Neuronal stem cell (in vitro differentiated cells): ENCODE data around the gene CACNG1.

Source experiments
- DNase-seq: peaks from one replicate; pipeline ENCODE4 v3.0.0-alpha.2; 2013; ENCODE audit warnings: low spot score
- H2AFZ ChIP-seq: one replicate; pipeline ENCODE4 v1.6.1; 2013; ENCODE audit warnings: mild to moderate bottlenecking, low read length, inconsistent platforms
- H2AK5ac ChIP-seq: 2 replicates; pipeline ENCODE4 v1.6.1; 2013; ENCODE audit warnings: low read depth, mild to moderate bottlenecking, inconsistent platforms, low read length, moderate library complexity, mixed read lengths
- H2BK120ac ChIP-seq: 2 replicates; pipeline ENCODE4 v1.6.1; 2013; ENCODE audit warnings: low read depth, mild to moderate bottlenecking, inconsistent platforms, low read length, moderate library complexity, mixed read lengths
- H2BK12ac ChIP-seq: one replicate; pipeline ENCODE4 v1.6.1; 2013; ENCODE audit warnings: low read length, inconsistent platforms
- H2BK15ac ChIP-seq: 2 replicates; pipeline ENCODE4 v1.6.1; 2013; ENCODE audit warnings: mild to moderate bottlenecking, low read length, inconsistent platforms, mixed read lengths
- H2BK5ac ChIP-seq: one replicate; pipeline ENCODE4 v1.6.1; 2013; ENCODE audit warnings: inconsistent platforms, mild to moderate bottlenecking, low read length, moderate library complexity
- H3K14ac ChIP-seq: one replicate; pipeline ENCODE4 v1.6.1; 2013; ENCODE audit warnings: low read length, inconsistent platforms
- H3K18ac ChIP-seq: 2 replicates; pipeline ENCODE4 v1.6.1; 2013; ENCODE audit warnings: low read length, inconsistent platforms
- H3K23ac ChIP-seq: 2 replicates; pipeline ENCODE4 v1.6.1; 2013; ENCODE audit warnings: low read depth, mild to moderate bottlenecking, mixed read lengths, low read length, inconsistent platforms; ENCODE audit not compliant: poor library complexity
- H3K27ac ChIP-seq: replicated peaks from 3 replicates; pipeline ENCODE4 v1.5.1; 2013; ENCODE audit warnings: low read length, inconsistent platforms
- H3K27me3 ChIP-seq, 3 experiments: 2 replicates each; pipeline ENCODE4 v1.6.1; 2013; ENCODE audit warnings: low read length in 3 of 3, mild to moderate bottlenecking in 2 of 3, inconsistent platforms in 1 of 3, low read depth in 1 of 3, mixed read lengths in 1 of 3, moderate library complexity in 1 of 3; ENCODE audit not compliant: control insufficient read depth in 3 of 3, insufficient read depth in 3 of 3
- H3K36me3 ChIP-seq, 2 donors: replicated peaks in 1 of 2; 2 replicates each; pipeline ENCODE4 v1.6.1; 2013; ENCODE audit warnings: low read length in 2 of 2; ENCODE audit not compliant: control insufficient read depth in 2 of 2, insufficient read depth in 2 of 2
- H3K4ac ChIP-seq: 2 replicates; pipeline ENCODE4 v1.6.1; 2013; ENCODE audit warnings: inconsistent platforms, mild to moderate bottlenecking, low read length, moderate library complexity
- H3K4me1 ChIP-seq, 2 donors: 1 replicate in 1 of 2; 2 replicates in 1 of 2; pipeline ENCODE4 v1.6.1; 2013; ENCODE audit warnings: low read length in 2 of 2, low read depth in 1 of 2; ENCODE audit not compliant: control insufficient read depth in 2 of 2, insufficient read depth in 1 of 2
- H3K4me2 ChIP-seq: one replicate; pipeline ENCODE4 v1.6.1; 2013; ENCODE audit warnings: mild to moderate bottlenecking, low read length, inconsistent platforms; ENCODE audit not compliant: insufficient read depth, poor library complexity, severe bottlenecking
- H3K4me3 ChIP-seq, 2 donors: 2 replicates each; pipeline ENCODE4 v1.5.1; 2013; ENCODE audit warnings: low read length in 2 of 2, mild to moderate bottlenecking in 2 of 2, inconsistent platforms in 1 of 2, moderate library complexity in 1 of 2
- H3K79me1 ChIP-seq: one replicate; pipeline ENCODE4 v1.6.1; 2013; ENCODE audit warnings: low read depth, mild to moderate bottlenecking, inconsistent platforms, low read length, moderate library complexity
- H3K9ac ChIP-seq: one replicate; pipeline ENCODE4 v1.6.1; 2013; ENCODE audit warnings: mild to moderate bottlenecking, low read depth, low read length, inconsistent platforms; ENCODE audit not compliant: poor library complexity
- H3K9me3 ChIP-seq, 2 donors: replicated peaks in 1 of 2; 2 replicates each; pipeline versions ENCODE3 to v1.6.1; 2013; ENCODE audit warnings: low read length in 2 of 2, mild to moderate bottlenecking in 2 of 2, inconsistent platforms in 1 of 2, low read depth in 1 of 2, mixed read lengths in 1 of 2, moderate library complexity in 1 of 2; ENCODE audit not compliant: control insufficient read depth in 2 of 2, insufficient read depth in 1 of 2
- H4K8ac ChIP-seq: one replicate; pipeline ENCODE4 v1.6.1; 2013; ENCODE audit warnings: low read depth, mild to moderate bottlenecking, inconsistent platforms, low read length, moderate library complexity
- H4K91ac ChIP-seq: one replicate; pipeline ENCODE4 v1.6.1; 2013; ENCODE audit warnings: low read length, low read depth, mild to moderate bottlenecking, inconsistent platforms; ENCODE audit not compliant: poor library complexity
- WGBS, 2 donors: extraction: QIAGEN DNeasy Blood & Tissue Kit; methylation state at CpG; one replicate each; pipeline ENCODE4 v1.1.7; 2013; ENCODE audit warnings: missing lambda C conversion rate in 2 of 2, mixed read lengths in 1 of 2; ENCODE audit not compliant: insufficient read length in 2 of 2, insufficient replicate concordance in 1 of 2; ENCODE audit errors: extremely low coverage in 2 of 2; 5-methylcytosine and 5-hydroxymethylcytosine counted together

Gene CACNG1

DNA sequence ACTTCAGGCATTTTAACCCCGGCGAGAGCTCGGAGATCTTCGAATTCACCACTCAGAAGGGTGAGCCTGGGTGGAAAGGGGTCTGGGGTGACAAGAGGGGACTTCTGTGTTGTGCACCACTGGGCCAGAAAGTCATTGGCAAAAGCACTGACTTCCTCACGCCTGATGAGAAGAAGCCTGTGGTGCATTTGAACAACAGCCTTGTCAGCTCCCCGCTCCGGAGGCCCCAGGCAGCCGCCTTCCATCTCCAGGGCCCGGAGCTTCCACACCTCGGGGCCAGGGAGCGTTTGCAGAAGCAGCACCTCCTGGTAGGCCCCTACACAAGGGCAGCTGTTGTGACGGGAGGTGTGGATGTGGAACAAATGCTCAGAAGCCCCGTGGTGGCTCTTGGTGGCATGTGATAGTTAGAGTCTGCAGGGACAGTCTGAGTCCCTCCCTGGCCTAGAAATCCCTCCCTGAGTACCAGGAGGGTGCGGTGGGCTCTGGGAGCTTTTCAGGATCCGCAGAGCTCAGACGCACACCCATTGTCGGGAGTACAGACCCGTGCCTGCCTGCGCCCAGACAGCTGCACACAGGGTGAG is 9.7 kb downstream of the CACNG1 start:
- Histone ChIP-seq H2BK15ac (no peak overlapping the region), H2AFZ (no peak overlapping the region), H3K14ac (no peak overlapping the region), H3K23ac (peak overlapping the region; percentile 45), H2BK12ac (no peak overlapping the region), H3K79me1 (peaks cover 3% of the 10 kb centered on the region), H2AK5ac (peak overlapping the region; percentile 3), H3K4me1 (peaks cover 0 to 3% of the 10 kb centered on the region in 2 donors), H4K91ac (no peak overlapping the region), H3K27me3 (peaks cover 0 to 2% (median 0%) of the 10 kb centered on the region in 3 experiments), H3K4me2 (no peak overlapping the region), H3K27ac (no peak overlapping the region), H4K8ac (no peak overlapping the region), H3K4me3 (no peak overlapping the region), H3K36me3 (no peaks in the 10 kb centered on the region), H3K9me3 (peaks cover 5 to 9% of the 10 kb centered on the region in 2 donors), H3K9ac (no peak overlapping the region), H2BK120ac (no peak overlapping the region), H3K18ac (peak overlapping the region; percentile 2), H3K4ac (no peak overlapping the region), H2BK5ac (no peak overlapping the region)
- no peak for DNase-seq
- no CpG with 5 or more reads among the region's 19 CpGs for WGBS, 2 donors

DNA sequence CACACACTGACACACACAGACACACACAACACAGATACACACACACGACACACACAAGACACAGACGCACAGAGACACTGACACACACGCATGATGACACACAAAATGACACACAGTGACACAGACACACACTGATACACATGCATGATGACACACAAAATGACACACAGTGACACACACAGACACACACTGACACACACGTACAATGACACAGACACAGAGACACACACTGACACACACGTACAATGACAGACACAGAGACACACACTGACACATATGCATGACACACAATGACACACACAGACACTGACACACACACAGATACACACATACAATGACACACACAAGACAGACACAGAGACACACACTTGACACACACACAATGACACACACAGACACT is 10.3 kb downstream of the CACNG1 start:
- no peak overlapping the region for H2BK12ac ChIP-seq
- H3K9ac ChIP-seq, result peak overlapping the region; percentile 38
- H3K18ac ChIP-seq, result no peak overlapping the region
- no peak overlapping the region for H3K27ac ChIP-seq
- no peak overlapping the region for H2AFZ ChIP-seq
- H2AK5ac ChIP-seq, result no peak overlapping the region
- H3K4me1 ChIP-seq, result peaks cover 0 to 3% of the 10 kb centered on the region in 2 donors
- no peak overlapping the region for H2BK5ac ChIP-seq
- no peak overlapping the region for H2BK120ac ChIP-seq
- no peak overlapping the region for H3K4ac ChIP-seq
- no peak overlapping the region for H4K91ac ChIP-seq
- H4K8ac ChIP-seq, result no peak overlapping the region
- no CpG with 5 or more reads among the region's 5 CpGs for WGBS, 2 donors
- peaks cover 3% of the 10 kb centered on the region for H3K79me1 ChIP-seq
- peaks cover under 1 to 7% of the 10 kb centered on the region in 2 donors for H3K9me3 ChIP-seq
- H3K4me2 ChIP-seq, result no peak overlapping the region
- H3K27me3 ChIP-seq, result peaks cover 0 to 2% (median 0%) of the 10 kb centered on the region in 3 experiments
- no peak for DNase-seq
- peak overlapping the region; percentile 48 for H3K14ac ChIP-seq
- H3K4me3 ChIP-seq, result peak overlapping the region in 1 of 2 donors; percentile 50
- H2BK15ac ChIP-seq, result no peak overlapping the region
- H3K36me3 ChIP-seq, result no peaks in the 10 kb centered on the region
- peak overlapping the region; percentile 45 for H3K23ac ChIP-seq

DNA sequence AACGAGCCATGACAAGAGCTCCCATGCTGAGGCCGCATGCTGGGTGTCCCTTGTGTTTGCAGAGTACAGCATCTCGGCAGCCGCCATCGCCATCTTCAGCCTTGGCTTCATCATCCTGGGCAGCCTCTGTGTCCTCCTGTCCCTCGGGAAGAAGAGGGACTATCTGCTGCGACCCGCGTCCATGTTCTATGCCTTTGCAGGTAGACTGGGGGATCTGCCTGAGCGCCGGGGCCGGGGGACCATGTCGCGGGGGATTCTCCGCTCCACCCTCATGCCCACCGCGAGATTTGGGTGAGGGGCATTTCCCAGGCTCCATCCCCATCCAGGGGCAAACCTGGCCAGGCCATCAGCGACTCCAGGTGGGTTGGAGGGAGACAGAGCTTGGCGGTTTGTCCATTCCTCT is 10.7 kb downstream of the CACNG1 start:
- Histone ChIP-seq H2AK5ac (no peak overlapping the region), H4K91ac (no peak overlapping the region), H3K36me3 (no peaks in the 10 kb centered on the region), H3K23ac (peak overlapping the region; percentile 45), H3K79me1 (peaks cover 3% of the 10 kb centered on the region), H3K4me3 (peak overlapping the region in 1 of 2 donors; percentile 50), H3K18ac (no peak overlapping the region), H2BK15ac (no peak overlapping the region), H3K9ac (peak overlapping the region; percentile 38), H3K4me2 (no peak overlapping the region), H3K4me1 (peaks cover 0 to 3% of the 10 kb centered on the region in 2 donors), H3K14ac (peak overlapping the region; percentile 48), H3K4ac (no peak overlapping the region), H2BK5ac (no peak overlapping the region), H3K27me3 (peaks cover 0 to 2% (median 0%) of the 10 kb centered on the region in 3 experiments), H2AFZ (no peak overlapping the region), H3K27ac (no peak overlapping the region), H3K9me3 (peaks cover 0 to 7% of the 10 kb centered on the region in 2 donors), H2BK12ac (no peak overlapping the region), H4K8ac (no peak overlapping the region), H2BK120ac (no peak overlapping the region)
- WGBS, 2 donors, result no CpG with 5 or more reads among the region's 19 CpGs
- no peak for DNase-seq

DNA sequence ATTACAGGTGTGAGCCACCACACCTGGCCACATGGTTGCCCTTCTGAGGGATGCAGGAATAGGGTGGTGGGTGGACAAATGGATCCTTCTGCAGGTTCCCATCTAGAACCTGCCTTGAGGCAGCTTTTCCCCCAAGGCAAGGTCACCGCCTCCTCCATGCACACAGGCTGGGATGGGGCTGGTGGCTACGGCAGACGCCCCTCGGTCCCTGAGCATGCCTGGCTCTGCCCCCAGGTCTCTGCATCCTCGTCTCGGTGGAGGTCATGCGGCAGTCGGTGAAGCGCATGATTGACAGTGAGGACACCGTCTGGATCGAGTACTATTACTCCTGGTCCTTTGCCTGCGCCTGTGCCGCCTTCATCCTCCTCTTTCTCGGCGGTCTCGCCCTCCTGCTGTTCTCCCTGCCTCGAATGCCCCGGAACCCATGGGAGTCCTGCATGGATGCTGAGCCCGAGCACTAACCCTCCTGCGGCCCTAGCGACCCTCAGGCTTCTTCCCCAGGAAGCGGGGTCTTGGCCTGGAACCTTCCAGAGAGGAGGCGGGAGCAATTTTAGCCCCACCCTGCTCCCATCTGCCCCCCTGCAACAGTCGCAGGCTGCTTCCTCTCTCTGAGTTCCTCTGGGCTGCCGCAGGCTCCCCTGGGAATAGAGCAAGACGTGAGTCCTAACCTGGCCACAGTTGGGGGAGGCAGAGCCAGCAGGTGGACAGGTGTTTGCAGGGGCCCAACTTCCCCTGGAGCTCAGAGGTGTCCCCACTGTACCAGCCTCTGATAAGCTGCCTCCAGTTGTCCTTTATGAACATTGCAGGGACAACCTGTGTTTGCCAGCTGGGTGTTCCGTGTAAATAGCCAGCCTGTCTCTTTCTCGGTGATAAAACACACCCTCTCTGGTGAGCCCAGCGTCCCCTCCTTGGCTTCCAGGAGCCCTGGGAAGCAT is 11.7 kb downstream of the CACNG1 start:
- DNase-seq, result no peak
- WGBS, 2 donors, result no CpG with 5 or more reads among the region's 29 CpGs

More for the DNA sequence above, 11.7 kb downstream of the CACNG1 start:
- H2BK15ac ChIP-seq, result peak overlapping the region; percentile 62
- H3K4me1 ChIP-seq, result peaks cover 0 to 3% of the 10 kb centered on the region in 2 donors
- H2AK5ac ChIP-seq, result peak overlapping the region; percentile 85
- H2BK5ac ChIP-seq, result no peak overlapping the region
- H3K9ac ChIP-seq, result no peak overlapping the region
- H3K18ac ChIP-seq, result peak overlapping the region; percentile 61
- H4K91ac ChIP-seq, result no peak overlapping the region
- H3K23ac ChIP-seq, result peak overlapping the region; percentile 70
- H3K36me3 ChIP-seq, result no peaks in the 10 kb centered on the region
- H3K27me3 ChIP-seq, result peaks cover 0 to 2% (median 0%) of the 10 kb centered on the region in 3 experiments
- no peak overlapping the region for H2BK12ac ChIP-seq
- H2BK120ac ChIP-seq, result no peak overlapping the region
- no peak overlapping the region for H3K4ac ChIP-seq
- no peak overlapping the region for H3K14ac ChIP-seq
- H3K4me3 ChIP-seq, result no peak overlapping the region
- H3K27ac ChIP-seq, result no peak overlapping the region
- H3K9me3 ChIP-seq, result peaks cover 5 to 7% of the 10 kb centered on the region in 2 donors
- H3K79me1 ChIP-seq, result peaks cover 3% of the 10 kb centered on the region
- H2AFZ ChIP-seq, result no peak overlapping the region
- no peak overlapping the region for H4K8ac ChIP-seq
- H3K4me2 ChIP-seq, result no peak overlapping the region
